ENCODE data around the gene HEATR3. TPM values are rescaled to one million over a fixed set of nuclear protein-coding genes. Genes with fewer than 3 reads are reported as not detected.
A peak's percentile ranks its signal among the peaks of the same experiment; 100 is the strongest.

The HEATR3 gene
- total and polyA plus RNA-seq, 2 experiments from 2014 or later: 5.7 to 25.1 TPM

- Histone ChIP-seq H3K4me2 (ENCODE audit: unreplicated experiment) (no peak overlapping the region), H3F3A (ENCODE audit: insufficient read depth) (no peaks in the 10 kb centered on the region), H3K4me3 (no peak overlapping the region), H4K20me1 (ENCODE audit: insufficient read depth) (no peaks in the 10 kb centered on the region), H3K9ac (no peak overlapping the region), H3K79me2 (ENCODE audit: insufficient read depth) (no peaks in the 10 kb centered on the region), H3K9me3 (ENCODE audit: low read depth) (no peaks in the 10 kb centered on the region), H3K4me1 (ENCODE audit: insufficient read depth) (no peaks in the 10 kb centered on the region), H3K27ac (no peak overlapping the region), H3K36me3 (ENCODE audit: low read depth) (no peaks in the 10 kb centered on the region), H3K27me3 (replicated peaks; ENCODE audit: insufficient read depth) (no peaks in the 10 kb centered on the region), H2AFZ (no peak overlapping the region), H3K9me2 (ENCODE audit: insufficient read depth) (no peaks in the 10 kb centered on the region)
- WGBS, 2 experiments (ENCODE audit: low coverage in 1 of 2, low lambda C conversion rate in 2 of 2, missing lambda C conversion rate in 2 of 2): 23 to 35% methylated on average over 4 of the region's 4 CpGs
- in situ Hi-C loops (cut with MboI): no loop called here
- no peak for DNase-seq
- TF ChIP-seq EZH2 (IDR thresholded peaks at IDR 0.05; ENCODE audit: insufficient read depth, poor library complexity, severe bottlenecking): no peak
- TF ChIP-seq EZH2phosphoT487 (IDR thresholded peaks at IDR 0.05; ENCODE audit: insufficient read depth, low read depth): no peak
Observed at GRCh38 chr16:50045412-50045811, 20.4 kb upstream of the HEATR3 start.

- DNase-seq: no peak
- WGBS, 2 experiments (ENCODE audit: low coverage in 1 of 2, low lambda C conversion rate in 2 of 2, missing lambda C conversion rate in 2 of 2): 68 to 70% methylated on average over 6 of the region's 6 CpGs
Observed at GRCh38 chr16:50046853-50047252, 18.9 kb upstream of the HEATR3 start.

GRCh38 chr16:50047864-50048263 lies 17.9 kb upstream of the HEATR3 start:
- Histone ChIP-seq H3K9me2 (ENCODE audit: insufficient read depth) (no peaks in the 10 kb centered on the region), H3K4me3 (no peak overlapping the region), H3K36me3 (ENCODE audit: low read depth) (no peaks in the 10 kb centered on the region), H3K9ac (no peak overlapping the region), H3K4me2 (ENCODE audit: unreplicated experiment) (no peak overlapping the region), H3K27ac (no peak overlapping the region), H4K20me1 (ENCODE audit: insufficient read depth) (no peaks in the 10 kb centered on the region), H3K79me2 (ENCODE audit: insufficient read depth) (no peaks in the 10 kb centered on the region), H3K4me1 (ENCODE audit: insufficient read depth) (no peaks in the 10 kb centered on the region), H3F3A (ENCODE audit: insufficient read depth) (no peaks in the 10 kb centered on the region), H3K9me3 (ENCODE audit: low read depth) (no peaks in the 10 kb centered on the region), H3K27me3 (replicated peaks; ENCODE audit: insufficient read depth) (no peaks in the 10 kb centered on the region), H2AFZ (no peak overlapping the region)
- in situ Hi-C loops (cut with MboI): no loop called here
- TF ChIP-seq EZH2phosphoT487 (IDR thresholded peaks at IDR 0.05; ENCODE audit: insufficient read depth, low read depth) (no peak), EZH2 (IDR thresholded peaks at IDR 0.05; ENCODE audit: insufficient read depth, poor library complexity, severe bottlenecking) (no peak)
- no peak for DNase-seq
- WGBS, 2 experiments (ENCODE audit: low coverage in 1 of 2, low lambda C conversion rate in 2 of 2, missing lambda C conversion rate in 2 of 2): 35 to 50% methylated on average over 2 of the region's 2 CpGs

More at GRCh38 chr16:50046853-50047252, 18.9 kb upstream of the HEATR3 start:
- H3K27me3 ChIP-seq (replicated peaks; ENCODE audit: insufficient read depth): no peaks in the 10 kb centered on the region
- no peak overlapping the region for H3K9ac ChIP-seq
- TF ChIP-seq EZH2phosphoT487 (IDR thresholded peaks at IDR 0.05; ENCODE audit: insufficient read depth, low read depth) (no peak), EZH2 (IDR thresholded peaks at IDR 0.05; ENCODE audit: insufficient read depth, poor library complexity, severe bottlenecking) (no peak)
- no peak overlapping the region for H3K4me2 ChIP-seq (ENCODE audit: unreplicated experiment)
- H3K4me3 ChIP-seq: no peak overlapping the region
- no peak overlapping the region for H2AFZ ChIP-seq
- H3K27ac ChIP-seq: no peak overlapping the region
- H3K9me2 ChIP-seq (ENCODE audit: insufficient read depth): no peaks in the 10 kb centered on the region
- H3K4me1 ChIP-seq (ENCODE audit: insufficient read depth): no peaks in the 10 kb centered on the region
- in situ Hi-C loops (cut with MboI): no loop called here
- H3F3A ChIP-seq (ENCODE audit: insufficient read depth): no peaks in the 10 kb centered on the region
- H4K20me1 ChIP-seq (ENCODE audit: insufficient read depth): no peaks in the 10 kb centered on the region
- H3K9me3 ChIP-seq (ENCODE audit: low read depth): no peaks in the 10 kb centered on the region
- no peaks in the 10 kb centered on the region for H3K36me3 ChIP-seq (ENCODE audit: low read depth)
- no peaks in the 10 kb centered on the region for H3K79me2 ChIP-seq (ENCODE audit: insufficient read depth)

GRCh38 chr16:50050802-50051201 lies 15.0 kb upstream of the HEATR3 start:
- 3% methylated on average over 2 of the region's 2 CpGs for WGBS, 2 experiments (ENCODE audit: low coverage in 1 of 2, low lambda C conversion rate in 2 of 2, missing lambda C conversion rate in 2 of 2)
- no peaks in the 10 kb centered on the region for H3F3A ChIP-seq (ENCODE audit: insufficient read depth)
- H3K79me2 ChIP-seq (ENCODE audit: insufficient read depth): no peaks in the 10 kb centered on the region
- H4K20me1 ChIP-seq (ENCODE audit: insufficient read depth): no peaks in the 10 kb centered on the region
- peak; percentile 65 for DNase-seq
- no peaks in the 10 kb centered on the region for H3K9me3 ChIP-seq (ENCODE audit: low read depth)
- H3K4me3 ChIP-seq: no peak overlapping the region
- no peak overlapping the region for H2AFZ ChIP-seq
- H3K4me1 ChIP-seq (ENCODE audit: insufficient read depth): no peaks in the 10 kb centered on the region
- H3K4me2 ChIP-seq (ENCODE audit: unreplicated experiment): no peak overlapping the region
- H3K9me2 ChIP-seq (ENCODE audit: insufficient read depth): no peaks in the 10 kb centered on the region
- TF ChIP-seq EZH2phosphoT487 (IDR thresholded peaks at IDR 0.05; ENCODE audit: insufficient read depth, low read depth) (no peak), EZH2 (IDR thresholded peaks at IDR 0.05; ENCODE audit: insufficient read depth, poor library complexity, severe bottlenecking) (no peak)
- no peaks in the 10 kb centered on the region for H3K27me3 ChIP-seq (replicated peaks; ENCODE audit: insufficient read depth)
- H3K36me3 ChIP-seq (ENCODE audit: low read depth): no peaks in the 10 kb centered on the region
- H3K27ac ChIP-seq: no peak overlapping the region
- H3K9ac ChIP-seq: no peak overlapping the region
- in situ Hi-C loops (cut with MboI): no loop called here

- H3K36me3 ChIP-seq (ENCODE audit: low read depth): no peaks in the 10 kb centered on the region
- H3K9me3 ChIP-seq (ENCODE audit: low read depth): no peaks in the 10 kb centered on the region
- DNase-seq: no peak
- no peak overlapping the region for H2AFZ ChIP-seq
- TF ChIP-seq EZH2phosphoT487 (IDR thresholded peaks at IDR 0.05; ENCODE audit: insufficient read depth, low read depth) (no peak), EZH2 (IDR thresholded peaks at IDR 0.05; ENCODE audit: insufficient read depth, poor library complexity, severe bottlenecking) (no peak)
- H3F3A ChIP-seq (ENCODE audit: insufficient read depth): no peaks in the 10 kb centered on the region
- 46 to 53% methylated on average over 4 of the region's 4 CpGs for WGBS, 2 experiments (ENCODE audit: low coverage in 1 of 2, low lambda C conversion rate in 2 of 2, missing lambda C conversion rate in 2 of 2)
- no peak overlapping the region for H3K4me3 ChIP-seq
- H3K9ac ChIP-seq: no peak overlapping the region
- no peaks in the 10 kb centered on the region for H3K27me3 ChIP-seq (replicated peaks; ENCODE audit: insufficient read depth)
- H3K4me1 ChIP-seq (ENCODE audit: insufficient read depth): no peaks in the 10 kb centered on the region
- H4K20me1 ChIP-seq (ENCODE audit: insufficient read depth): no peaks in the 10 kb centered on the region
- no peaks in the 10 kb centered on the region for H3K79me2 ChIP-seq (ENCODE audit: insufficient read depth)
- H3K4me2 ChIP-seq (ENCODE audit: unreplicated experiment): no peak overlapping the region
- H3K9me2 ChIP-seq (ENCODE audit: insufficient read depth): no peaks in the 10 kb centered on the region
- no peak overlapping the region for H3K27ac ChIP-seq
- in situ Hi-C loops (cut with MboI): no loop called here
Observed at GRCh38 chr16:50056226-50056625, 9.5 kb upstream of the HEATR3 start.
